HG03558 (cell line): Measurements from ENCODE around the gene VSIG10L2.
"Not testable (repeated sequence)": the region's sequence is repeated elsewhere in the genome, so short reads cannot be mapped to it uniquely, and the experiment has no call there.

Experiments used
- ATAC-seq: cut with Tn5 transposase; IDR thresholded peaks from one replicate; pipeline ENCODE4 v1.9.1; 2021; ENCODE audit warnings: moderate number of reproducible peaks; ENCODE audit not compliant: unreplicated experiment; ENCODE audit errors: extremely low read depth

Gene VSIG10L2

DNA sequence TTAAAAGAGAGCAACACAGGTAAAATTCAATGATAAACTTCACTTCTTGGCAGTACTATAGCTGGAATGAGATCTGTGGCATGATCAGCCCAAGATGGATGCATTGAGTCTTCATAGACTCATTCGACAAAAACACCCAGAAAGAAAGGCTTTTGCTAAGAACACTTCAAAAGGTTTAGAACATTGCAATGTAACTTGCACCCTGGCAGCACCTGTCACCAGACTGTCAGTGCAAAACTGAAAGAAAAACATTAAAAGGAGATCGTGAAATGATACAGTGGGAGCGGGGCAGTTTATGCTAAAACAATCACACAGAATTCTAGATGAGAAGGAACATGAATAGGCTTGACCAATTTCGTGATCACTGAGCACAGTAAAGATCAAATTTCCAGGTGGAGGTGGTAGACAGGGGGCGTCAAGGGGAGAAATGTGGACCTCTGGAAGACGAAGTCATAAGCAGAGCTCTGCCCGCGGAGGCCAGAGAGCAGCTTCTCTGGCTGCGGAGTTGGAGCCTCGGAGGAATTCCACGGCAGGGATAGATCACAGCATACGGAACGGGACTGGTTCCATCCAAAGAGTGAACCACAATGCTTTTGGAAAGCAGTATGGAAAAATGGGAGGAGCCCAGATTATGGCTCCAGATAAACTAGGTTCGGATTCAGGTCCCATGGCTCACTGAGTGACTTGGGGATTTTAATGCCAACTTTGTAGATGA lies 11.9 kb downstream of the VSIG10L2 start:
- ATAC-seq: no peak

- ATAC-seq: no peak
These were observed 13.1 kb downstream of the VSIG10L2 start for GRCh38 chr11:125958872-125959400.

- no peak for ATAC-seq
These were observed 13.7 kb downstream of the VSIG10L2 start for GRCh38 chr11:125959511-125959910.

DNA sequence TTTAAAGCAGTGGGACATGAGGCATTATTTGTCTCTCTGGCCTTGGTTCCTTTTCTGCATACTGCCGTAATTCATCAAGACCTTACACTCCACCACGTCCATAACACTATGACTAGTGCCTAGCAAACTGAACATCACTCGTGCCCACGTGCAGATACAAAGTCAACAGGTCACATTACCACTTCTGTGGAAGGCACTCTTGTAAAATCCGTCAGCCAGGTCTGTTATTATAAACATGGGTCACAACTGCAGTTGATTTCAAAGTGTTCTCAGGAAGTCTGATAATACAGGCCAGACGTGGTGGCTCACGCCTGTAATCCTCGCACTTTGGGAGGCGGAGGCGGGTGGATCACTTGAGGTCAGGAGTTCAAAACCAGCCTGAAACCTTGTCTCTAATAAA lies 14.1 kb downstream of the VSIG10L2 start:
- no peak for ATAC-seq

GRCh38 chr11:125960771-125961170 lies 14.9 kb downstream of the VSIG10L2 start:
- ATAC-seq: no peak

DNA sequence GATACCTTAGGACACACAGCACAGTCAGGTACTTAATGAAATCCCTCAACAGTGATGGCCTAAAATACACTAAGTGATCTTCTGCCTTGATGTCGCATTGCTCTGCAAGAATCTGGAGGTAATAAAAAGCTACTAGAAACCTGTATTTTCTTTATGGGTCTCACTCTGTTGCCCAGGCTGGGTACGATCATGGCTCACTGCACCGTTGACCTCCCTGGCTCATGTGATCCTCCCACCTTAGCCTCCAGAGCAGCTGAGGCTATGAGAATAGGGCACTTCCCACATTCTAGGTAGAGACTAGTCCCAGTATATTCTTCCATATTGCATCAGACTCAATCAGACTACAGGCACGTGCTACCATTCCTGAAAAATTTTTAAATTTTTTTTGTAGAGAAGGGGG lies 21.7 kb downstream of the VSIG10L2 start:
- ATAC-seq: no peak

DNA sequence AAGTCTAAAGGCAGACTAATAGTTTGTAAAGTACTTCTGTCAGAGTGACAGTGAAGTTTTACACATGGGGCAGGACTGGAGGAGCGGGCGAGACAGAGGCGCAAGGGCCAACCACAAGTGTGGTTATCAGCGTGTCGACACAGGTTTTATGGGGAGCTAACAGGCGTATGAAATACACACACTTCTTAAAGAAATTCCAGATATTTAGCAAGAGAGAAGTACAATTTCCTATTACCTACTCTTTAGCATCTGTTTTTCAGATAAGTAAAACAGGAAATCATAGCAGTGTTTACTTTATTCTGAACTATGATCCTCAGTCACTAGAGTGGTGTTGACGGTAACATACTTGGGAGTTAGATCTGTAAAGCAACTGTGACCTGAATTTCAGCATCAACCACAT lies 22.5 kb downstream of the VSIG10L2 start:
- ATAC-seq: no peak

- no peak for ATAC-seq
These were observed 25.8 kb downstream of the VSIG10L2 start for GRCh38 chr11:125971618-125972017.

- ATAC-seq: no peak
These were observed 28.4 kb downstream of the VSIG10L2 start for GRCh38 chr11:125974284-125974683.

DNA sequence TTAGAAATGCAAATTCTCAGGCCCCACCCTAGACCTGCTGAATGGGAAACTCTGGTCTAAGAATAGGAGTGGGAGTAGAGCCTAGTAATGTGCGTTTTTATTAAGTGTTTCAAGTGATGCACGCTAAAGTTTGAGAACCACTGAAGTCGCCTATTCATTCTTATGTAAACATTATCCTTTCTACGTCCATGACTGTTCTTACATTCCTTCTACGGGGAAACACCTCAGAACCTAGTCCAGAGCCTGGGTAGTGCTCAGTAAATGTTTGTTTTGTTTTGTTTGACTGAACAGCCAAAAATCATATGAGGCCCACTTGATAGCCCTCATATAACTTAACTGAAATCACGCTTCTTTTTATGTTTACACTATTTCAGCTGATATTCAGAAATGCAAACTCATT lies 29.8 kb downstream of the VSIG10L2 start:
- no peak for ATAC-seq

DNA sequence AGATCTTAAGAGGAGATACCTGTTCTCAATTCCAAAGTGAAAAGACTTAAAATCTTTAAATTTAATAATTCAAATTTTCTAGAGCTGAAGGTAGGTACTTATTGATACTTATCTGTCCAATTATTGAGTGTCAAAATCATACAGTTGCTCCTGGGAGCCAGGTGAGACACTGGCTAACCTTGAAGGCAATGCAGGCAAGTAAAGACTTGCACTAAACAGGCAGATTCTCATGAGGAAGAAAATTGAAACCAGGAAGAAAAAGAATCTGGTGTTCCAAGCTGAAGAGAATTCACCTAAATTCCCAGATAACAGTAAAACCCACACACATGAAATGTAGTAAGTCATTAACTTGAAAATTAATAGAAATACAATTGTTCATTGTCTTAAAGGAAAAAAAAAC lies 30.3 kb downstream of the VSIG10L2 start:
- no peak for ATAC-seq

- ATAC-seq: no peak
These were observed 31.5 kb downstream of the VSIG10L2 start for GRCh38 chr11:125977333-125977732.

DNA sequence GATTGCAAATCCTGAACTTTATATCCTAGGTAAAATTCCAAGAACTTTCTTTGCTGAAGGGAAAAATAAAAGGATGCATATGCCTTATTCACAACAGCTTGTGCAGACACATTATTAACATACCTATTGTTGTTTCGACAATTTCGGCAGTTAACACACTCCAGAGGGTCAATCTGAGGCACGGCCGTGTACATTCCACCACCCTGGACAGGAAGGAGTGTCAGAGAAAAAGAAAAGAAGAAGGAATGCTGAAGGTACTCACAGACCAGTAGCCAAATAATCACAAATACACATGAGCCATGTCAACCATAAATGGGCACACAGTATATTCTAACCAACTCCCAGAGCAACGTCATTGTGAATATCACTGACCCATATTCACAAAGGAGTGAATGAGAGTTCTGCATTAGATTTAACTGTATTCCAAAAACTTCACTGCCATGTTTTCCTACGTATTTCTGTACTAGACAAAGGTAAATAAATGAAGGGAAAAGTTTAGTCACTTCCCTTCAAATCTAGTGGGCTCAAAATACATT lies 32.4 kb downstream of the VSIG10L2 start:
- ATAC-seq: no peak

DNA sequence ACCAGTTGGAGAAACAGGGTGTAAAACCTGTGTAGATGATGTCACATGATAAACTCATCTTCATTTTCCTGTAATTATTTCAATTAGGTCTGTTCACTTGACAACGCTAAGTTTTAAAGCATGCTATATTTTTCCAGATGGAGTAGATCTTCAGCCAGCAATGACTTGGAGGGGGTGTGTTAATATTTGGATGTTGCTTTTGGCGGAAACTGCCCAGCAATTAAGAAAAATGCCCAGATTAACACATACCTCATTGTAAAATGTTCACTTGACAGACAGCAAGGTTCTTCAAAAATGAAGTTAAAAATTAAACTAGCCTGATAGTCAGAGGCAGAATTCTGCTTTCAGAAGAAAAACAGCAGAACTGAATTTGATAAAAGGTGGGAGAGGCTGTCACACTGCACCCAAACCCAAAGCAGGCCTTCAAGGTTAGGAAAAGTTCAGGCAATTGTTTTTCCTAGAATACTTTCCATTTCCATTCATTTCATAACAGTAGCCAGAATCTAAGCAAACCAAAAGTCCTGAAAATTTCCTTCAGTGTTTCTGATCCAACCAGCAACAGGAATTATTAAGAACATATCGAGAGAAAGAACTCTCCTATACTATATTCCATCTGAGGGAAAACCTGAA lies 33.0 kb downstream of the VSIG10L2 start:
- no peak for ATAC-seq

DNA sequence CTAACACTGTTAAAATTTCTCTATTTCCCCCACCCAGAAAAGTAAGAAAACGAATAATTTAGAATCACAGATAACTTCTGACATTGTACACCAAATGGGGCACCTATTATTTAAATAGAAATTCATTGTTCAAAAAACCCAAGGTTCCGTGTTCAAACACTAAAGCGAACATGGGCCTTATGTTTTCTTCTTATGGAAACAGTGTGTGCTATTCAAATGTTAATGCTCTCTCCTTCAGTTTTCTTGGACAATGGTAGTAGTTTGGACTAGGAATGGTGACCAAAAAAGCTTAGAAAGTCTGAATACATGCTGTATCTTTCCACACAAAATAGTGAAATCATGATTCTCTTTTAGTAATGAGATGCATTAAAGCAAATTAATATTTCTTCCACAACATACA lies 33.7 kb downstream of the VSIG10L2 start:
- ATAC-seq: no peak

GRCh38 chr11:125980436-125980835 lies 34.6 kb downstream of the VSIG10L2 start:
- no peak for ATAC-seq

DNA sequence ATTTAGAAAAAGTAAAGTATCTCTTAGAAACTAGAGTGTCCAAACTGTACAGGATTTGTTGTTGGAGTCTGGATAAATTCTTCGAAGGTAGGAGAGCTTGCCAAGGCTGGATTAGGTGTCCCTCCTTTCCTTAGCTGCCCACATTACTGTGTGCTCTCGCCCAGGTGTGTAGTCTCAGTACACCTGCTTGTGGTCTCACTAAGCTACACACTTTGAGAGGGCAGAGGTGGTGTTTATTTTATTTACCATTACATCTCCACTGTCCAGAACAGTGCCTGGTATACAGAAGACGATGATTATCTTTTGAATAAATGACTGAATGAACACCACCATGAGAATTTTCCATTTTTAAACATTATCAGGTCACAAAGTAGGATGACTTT lies 36.5 kb downstream of the VSIG10L2 start:
- no peak for ATAC-seq

- ATAC-seq: not testable (repeated sequence)
These were observed 40.1 kb downstream of the VSIG10L2 start for GRCh38 chr11:125985956-125986355.

GRCh38 chr11:125987066-125987641 lies 41.3 kb downstream of the VSIG10L2 start:
- ATAC-seq: no peak

DNA sequence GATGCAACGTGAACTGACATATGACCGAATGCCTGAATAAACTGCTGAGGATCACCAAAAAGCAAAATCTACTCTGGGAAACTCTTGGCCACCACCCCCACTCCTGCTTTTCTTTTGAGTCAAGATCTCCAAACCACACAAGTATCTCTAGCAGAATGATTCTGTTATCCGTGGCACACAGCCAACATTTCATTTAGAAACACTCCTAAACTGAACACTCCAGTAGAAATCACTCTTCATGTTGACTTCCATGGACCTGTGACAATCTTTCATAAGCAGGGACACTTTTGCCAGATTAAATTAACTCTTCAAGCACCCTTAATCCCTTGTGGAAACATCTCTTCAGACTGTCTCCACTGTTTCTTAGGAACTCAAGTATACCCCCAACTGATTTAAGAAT lies 44.4 kb downstream of the VSIG10L2 start:
- ATAC-seq: no peak

- no peak for ATAC-seq
These were observed 47.0 kb downstream of the VSIG10L2 start for GRCh38 chr11:125992893-125993292.
